Nephron (organoid): ENCODE measurements around the gene THEMIS.

ENCODE experiments used
- H3K27ac Mint-ChIP-seq, 3 experiments: 2 replicates each; pipeline ENCODE4 v1.8.0; 2020; ENCODE audit warnings: mixed read lengths in 3 of 3, mild to moderate bottlenecking in 2 of 3, moderate library complexity in 1 of 3
- H3K27me3 Mint-ChIP-seq: 2 replicates; pipeline ENCODE4 v1.8.0; 2021; ENCODE audit warnings: low read depth, mild to moderate bottlenecking, moderate library complexity, mixed read lengths
- H3K36me3 Mint-ChIP-seq: 2 replicates; pipeline ENCODE4 v1.8.0; 2020; ENCODE audit warnings: low read depth, mixed read lengths
- H3K4me1 Mint-ChIP-seq: 2 replicates; pipeline ENCODE4 v1.8.0; 2020; ENCODE audit warnings: mixed read lengths
- H3K4me3 Mint-ChIP-seq, 3 experiments: 2 replicates each; pipeline ENCODE4 v1.8.0; 2020; ENCODE audit warnings: mild to moderate bottlenecking in 3 of 3, mixed read lengths in 3 of 3, moderate library complexity in 2 of 3
- H3K9me3 Mint-ChIP-seq: 2 replicates; pipeline ENCODE4 v1.8.0; 2020; ENCODE audit warnings: mixed read lengths
- TF ChIP-seq, protein P1 (sequence below), 3 experiments: fragments of 200-600 bp; sonication (generic); IDR thresholded peaks; one replicate each; pipeline ENCODE4 v1.5.0; 2021; ENCODE audit warnings: antibody characterized with exemption in 3 of 3; ENCODE audit not compliant: unreplicated experiment in 3 of 3

The THEMIS gene

DNA sequence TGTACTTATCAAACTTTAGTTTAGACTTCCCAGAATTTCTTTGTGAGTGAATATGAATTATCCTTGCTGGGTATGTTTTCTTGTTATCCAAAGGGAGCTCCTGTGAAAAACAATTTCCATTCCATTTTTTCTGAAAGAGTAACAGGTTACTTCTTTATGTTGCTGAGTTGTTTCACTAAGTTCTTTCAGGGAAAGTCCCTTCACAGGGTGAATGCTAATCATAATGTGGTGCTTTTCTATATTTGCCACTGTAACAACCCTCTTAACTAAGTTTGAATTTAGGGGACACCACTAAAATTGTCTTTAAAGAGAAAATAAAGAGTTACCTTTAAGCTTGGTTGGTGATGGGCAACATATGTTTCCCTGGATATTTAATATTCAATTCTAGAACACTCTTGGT lies 79.4 kb downstream of the THEMIS start:
- Mint-ChIP-seq H3K27ac (no peak overlapping the region), H3K27me3 (no peaks in the 10 kb centered on the region), H3K4me1 (no peaks in the 10 kb centered on the region), H3K9me3 (no peaks in the 10 kb centered on the region), H3K4me3 (no peak overlapping the region), H3K36me3 (no peaks in the 10 kb centered on the region)
- TF ChIP-seq, protein P1, sequence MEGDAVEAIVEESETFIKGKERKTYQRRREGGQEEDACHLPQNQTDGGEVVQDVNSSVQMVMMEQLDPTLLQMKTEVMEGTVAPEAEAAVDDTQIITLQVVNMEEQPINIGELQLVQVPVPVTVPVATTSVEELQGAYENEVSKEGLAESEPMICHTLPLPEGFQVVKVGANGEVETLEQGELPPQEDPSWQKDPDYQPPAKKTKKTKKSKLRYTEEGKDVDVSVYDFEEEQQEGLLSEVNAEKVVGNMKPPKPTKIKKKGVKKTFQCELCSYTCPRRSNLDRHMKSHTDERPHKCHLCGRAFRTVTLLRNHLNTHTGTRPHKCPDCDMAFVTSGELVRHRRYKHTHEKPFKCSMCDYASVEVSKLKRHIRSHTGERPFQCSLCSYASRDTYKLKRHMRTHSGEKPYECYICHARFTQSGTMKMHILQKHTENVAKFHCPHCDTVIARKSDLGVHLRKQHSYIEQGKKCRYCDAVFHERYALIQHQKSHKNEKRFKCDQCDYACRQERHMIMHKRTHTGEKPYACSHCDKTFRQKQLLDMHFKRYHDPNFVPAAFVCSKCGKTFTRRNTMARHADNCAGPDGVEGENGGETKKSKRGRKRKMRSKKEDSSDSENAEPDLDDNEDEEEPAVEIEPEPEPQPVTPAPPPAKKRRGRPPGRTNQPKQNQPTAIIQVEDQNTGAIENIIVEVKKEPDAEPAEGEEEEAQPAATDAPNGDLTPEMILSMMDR (IDR thresholded peaks at IDR 0.05; ENCODE audit: unreplicated experiment in 3 of 3), result no peak

DNA sequence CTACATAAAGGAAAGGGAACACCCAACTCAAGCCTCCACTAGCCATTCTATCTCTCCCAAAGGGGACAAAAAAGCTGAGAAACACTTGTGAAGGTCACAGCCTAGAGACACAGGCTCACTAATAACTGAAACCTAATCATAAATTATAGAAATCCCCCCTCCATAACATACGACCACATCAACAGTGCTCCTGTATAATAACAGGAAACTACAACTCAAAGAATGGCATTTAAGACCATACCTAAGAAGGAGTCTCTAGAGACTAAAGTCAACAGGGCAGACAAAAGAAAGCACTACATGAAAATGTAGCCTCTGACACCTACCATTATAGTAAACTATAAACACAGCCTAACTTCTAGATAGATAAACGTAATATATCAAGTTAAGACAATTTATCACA lies 82.7 kb downstream of the THEMIS start:
- no peaks in the 10 kb centered on the region for H3K27me3 Mint-ChIP-seq
- H3K9me3 Mint-ChIP-seq, result no peaks in the 10 kb centered on the region
- TF ChIP-seq, protein P1 (IDR thresholded peaks at IDR 0.05; ENCODE audit: unreplicated experiment in 3 of 3), result no peak
- no peak overlapping the region for H3K27ac Mint-ChIP-seq
- H3K4me3 Mint-ChIP-seq, result no peak overlapping the region
- H3K36me3 Mint-ChIP-seq, result no peaks in the 10 kb centered on the region
- no peaks in the 10 kb centered on the region for H3K4me1 Mint-ChIP-seq

DNA sequence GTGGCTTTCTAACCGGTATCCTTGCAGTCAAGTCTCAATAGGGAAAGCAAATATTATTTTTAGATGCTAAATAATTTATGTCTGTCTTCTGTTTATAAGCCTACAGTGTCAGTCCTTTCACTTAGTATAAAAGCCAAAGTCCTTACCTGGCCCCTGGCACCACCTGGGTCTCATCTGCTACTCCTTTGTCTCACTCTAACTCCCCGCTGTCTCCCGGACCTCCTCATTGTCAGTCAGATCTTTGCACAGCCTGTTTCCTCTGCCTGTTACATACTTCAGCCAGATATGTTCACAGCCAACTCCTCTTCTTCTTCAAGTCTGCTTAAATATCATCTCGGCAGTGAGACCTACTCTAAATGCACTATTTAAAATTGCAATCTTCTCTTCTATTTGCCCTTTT lies 84.2 kb downstream of the THEMIS start:
- TF ChIP-seq, protein P1 (IDR thresholded peaks at IDR 0.05; ENCODE audit: unreplicated experiment in 3 of 3), result no peak
- H3K36me3 Mint-ChIP-seq, result no peaks in the 10 kb centered on the region

DNA sequence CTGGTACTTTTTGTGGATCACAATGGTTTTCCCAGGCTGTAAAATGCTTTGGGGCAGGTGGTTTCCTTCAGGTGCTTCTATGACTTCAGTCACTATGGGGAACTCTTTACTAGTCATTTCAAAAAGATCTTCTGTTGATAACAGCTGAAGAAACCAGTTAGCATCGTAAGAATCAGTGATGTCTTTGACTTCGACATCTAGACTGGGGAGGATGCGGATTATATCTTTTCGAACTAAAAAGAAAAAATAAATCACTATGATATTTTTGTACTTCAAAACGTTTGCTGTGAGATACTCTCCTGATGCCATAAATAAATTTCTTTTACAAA lies 87.2 kb downstream of the THEMIS start:
- TF ChIP-seq, protein P1 (IDR thresholded peaks at IDR 0.05; ENCODE audit: unreplicated experiment in 3 of 3), result no peak
- Mint-ChIP-seq H3K4me1 (no peaks in the 10 kb centered on the region), H3K4me3 (no peak overlapping the region), H3K27ac (no peak overlapping the region), H3K27me3 (no peaks in the 10 kb centered on the region), H3K36me3 (no peaks in the 10 kb centered on the region), H3K9me3 (no peaks in the 10 kb centered on the region)

More for the DNA sequence above, 84.2 kb downstream of the THEMIS start:
- Mint-ChIP-seq H3K27ac (no peak overlapping the region), H3K9me3 (no peaks in the 10 kb centered on the region), H3K27me3 (no peaks in the 10 kb centered on the region), H3K4me3 (no peak overlapping the region), H3K4me1 (no peaks in the 10 kb centered on the region)

DNA sequence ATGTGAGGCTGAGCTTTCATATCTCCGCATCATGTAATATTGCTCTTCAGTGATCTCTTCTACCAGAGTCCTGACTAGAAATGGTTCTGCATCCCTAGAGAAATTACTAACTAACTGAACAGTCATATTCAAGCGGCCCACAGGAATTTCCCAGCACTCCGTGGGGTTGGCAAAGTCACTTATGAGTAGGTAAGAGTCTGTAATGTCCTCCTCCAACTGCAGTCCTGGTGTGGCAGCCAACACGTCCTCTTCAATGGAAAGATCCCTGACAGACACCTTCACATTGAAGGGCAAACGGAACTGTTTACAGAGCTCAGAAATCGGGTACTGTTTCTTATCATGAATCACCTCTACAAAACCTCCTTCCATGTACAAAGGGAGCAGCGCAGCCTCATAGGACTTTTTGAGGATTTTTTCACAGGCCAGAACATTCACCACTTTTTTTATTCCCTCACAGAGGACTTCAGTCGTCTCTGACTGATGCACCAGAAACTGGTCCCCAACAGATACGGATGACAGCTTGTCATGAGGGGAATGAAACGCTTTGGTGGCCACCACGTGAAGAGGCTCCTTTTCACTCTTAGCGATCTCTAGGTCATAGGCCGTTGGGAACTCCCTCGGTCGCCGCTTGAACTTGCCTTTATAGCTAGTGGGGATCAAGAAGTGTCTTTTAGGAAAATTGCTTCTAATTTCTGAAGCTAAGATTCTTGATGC lies 87.7 kb downstream of the THEMIS start:
- H3K27me3 Mint-ChIP-seq, result no peaks in the 10 kb centered on the region

More for the DNA sequence above, 87.7 kb downstream of the THEMIS start:
- Mint-ChIP-seq H3K9me3 (no peaks in the 10 kb centered on the region), H3K36me3 (no peaks in the 10 kb centered on the region), H3K27ac (no peak overlapping the region), H3K4me3 (no peak overlapping the region), H3K4me1 (no peaks in the 10 kb centered on the region)
- TF ChIP-seq, protein P1 (IDR thresholded peaks at IDR 0.05; ENCODE audit: unreplicated experiment in 3 of 3), result no peak
